Caco-2 (cell line): Measurements from ENCODE around the gene NTN5. TPM values are rescaled to one million over a fixed set of nuclear protein-coding genes. Genes with fewer than 3 reads are reported as not detected.

ENCODE experiments used
- BruUV-seq: library from RNA; stranded (reverse); fragments of 400-500 nt; replicated peaks from 2 replicates; lab custom pipeline; 2021; lab: Mats Ljungman, UMichigan
- CTCF ChIA-PET: fragments of 300-600 bp; sonication (Branson Sonifier 250); formaldehyde crosslinking; loops from one replicate; lab custom pipeline; 2022; ENCODE audit warnings: antibody characterized with exemption; lab: Charles Lee
- POLR2A ChIA-PET: fragments of 300-600 bp; sonication (Branson Sonifier 250); formaldehyde crosslinking; loops from one replicate; lab custom pipeline; 2022; ENCODE audit warnings: antibody characterized with exemption; lab: Charles Lee
- DNase-seq, 2 experiments: peaks; one replicate each; pipeline versions ENCODE4 v3.0.0 to v3.0.0-alpha.2; 2020 to 2022
- H3K27me3 ChIP-seq: replicated peaks from 2 replicates; pipeline ENCODE4 v1.6.0; 2011; ENCODE audit warnings: low read length; ENCODE audit not compliant: control insufficient read depth, insufficient read depth
- H3K36me3 ChIP-seq: 2 replicates; pipeline ENCODE4 v1.5.1; 2011; ENCODE audit warnings: low read length; ENCODE audit not compliant: control insufficient read depth, insufficient read depth
- H3K4me1 ChIP-seq: fragments of 250-450 bp; sonication (Bioruptor Pico); 2 replicates; pipeline ENCODE4 v1.5.1; 2020; ENCODE audit warnings: mild to moderate bottlenecking
- H3K4me3 ChIP-seq: 2 replicates; pipeline ENCODE4 v1.5.1; 2011; ENCODE audit warnings: low read depth, mild to moderate bottlenecking, control low read depth, low read length
- H3K9me3 ChIP-seq: fragments of 250-450 bp; sonication (Bioruptor Pico); 2 replicates; pipeline ENCODE4 v1.5.1; 2020; ENCODE audit warnings: mild to moderate bottlenecking, moderate library complexity
- H3K27ac Mint-ChIP-seq: one replicate; pipeline ENCODE4 v1.8.0; 2022; ENCODE audit warnings: mixed read lengths; ENCODE audit not compliant: unreplicated experiment
- H3K27me3 Mint-ChIP-seq: one replicate; pipeline ENCODE4 v1.8.0; 2022; ENCODE audit warnings: mixed read lengths; ENCODE audit not compliant: insufficient read depth, unreplicated experiment
- H3K36me3 Mint-ChIP-seq: one replicate; pipeline ENCODE4 v1.8.0; 2022; ENCODE audit warnings: mild to moderate bottlenecking, mixed read lengths; ENCODE audit not compliant: insufficient read depth, unreplicated experiment
- H3K4me1 Mint-ChIP-seq: one replicate; pipeline ENCODE4 v1.8.0; 2022; ENCODE audit warnings: low read depth, mixed read lengths; ENCODE audit not compliant: unreplicated experiment
- H3K4me3 Mint-ChIP-seq: one replicate; pipeline ENCODE4 v1.8.0; 2022; ENCODE audit warnings: mild to moderate bottlenecking, moderate library complexity, mixed read lengths; ENCODE audit not compliant: unreplicated experiment
- H3K9me3 Mint-ChIP-seq: one replicate; pipeline ENCODE4 v1.8.0; 2022; ENCODE audit warnings: mixed read lengths; ENCODE audit not compliant: unreplicated experiment
- intact Hi-C: fragments of 100-400 bp; cut with micrococcal nuclease; formaldehyde crosslinking; loops from one replicate; pipeline ENCODE4 v1.10.0; 2022; ENCODE audit not compliant: unreplicated experiment
- total RNA-seq: library from RNA; stranded (reverse); gene quantifications from 2 replicates; pipeline ENCODE4 v1.2.3, GENCODE V29; 2022
- TF ChIP-seq, protein P1 (sequence below), 2 experiments: fragments of 200-600 bp in 1 of 2; IDR thresholded peaks; 1 replicate in 1 of 2; 2 replicates in 1 of 2; pipeline versions ENCODE4 v1.5.1 to v1.8.0; 2011 to 2022; ENCODE audit warnings: antibody characterized with exemption in 1 of 2, control low read depth in 1 of 2, inconsistent platforms in 1 of 2, low read depth in 1 of 2, low read length in 1 of 2, mild to moderate bottlenecking in 1 of 2, moderate library complexity in 1 of 2; ENCODE audit not compliant: insufficient read depth in 1 of 2, severe bottlenecking in 1 of 2, unreplicated experiment in 1 of 2

The NTN5 gene
- total RNA-seq, 1 experiment from 2014 or later, result 0.34 TPM

GRCh38 chr19:48678201-48678600 is 5.4 kb upstream of the NTN5 start:
- peaks cover 8% of the 10 kb centered on the region for H3K4me1 ChIP-seq
- ChIA-PET POLR2A (interaction anchor here (0.9 kb wide), 1 partner anchor 35 kb away, joined by 3 read pairs; no protein-coding TSS in a partner anchor), CTCF (interaction anchor here (1.8 kb wide), 1 partner anchor 61 kb away, joined by 4 read pairs; no protein-coding TSS in a partner anchor)
- intact Hi-C loops, result loop anchor here (5.0 kb wide), 1 partner anchor 34 kb away; no protein-coding TSS in a partner anchor
- TF ChIP-seq, protein P1, sequence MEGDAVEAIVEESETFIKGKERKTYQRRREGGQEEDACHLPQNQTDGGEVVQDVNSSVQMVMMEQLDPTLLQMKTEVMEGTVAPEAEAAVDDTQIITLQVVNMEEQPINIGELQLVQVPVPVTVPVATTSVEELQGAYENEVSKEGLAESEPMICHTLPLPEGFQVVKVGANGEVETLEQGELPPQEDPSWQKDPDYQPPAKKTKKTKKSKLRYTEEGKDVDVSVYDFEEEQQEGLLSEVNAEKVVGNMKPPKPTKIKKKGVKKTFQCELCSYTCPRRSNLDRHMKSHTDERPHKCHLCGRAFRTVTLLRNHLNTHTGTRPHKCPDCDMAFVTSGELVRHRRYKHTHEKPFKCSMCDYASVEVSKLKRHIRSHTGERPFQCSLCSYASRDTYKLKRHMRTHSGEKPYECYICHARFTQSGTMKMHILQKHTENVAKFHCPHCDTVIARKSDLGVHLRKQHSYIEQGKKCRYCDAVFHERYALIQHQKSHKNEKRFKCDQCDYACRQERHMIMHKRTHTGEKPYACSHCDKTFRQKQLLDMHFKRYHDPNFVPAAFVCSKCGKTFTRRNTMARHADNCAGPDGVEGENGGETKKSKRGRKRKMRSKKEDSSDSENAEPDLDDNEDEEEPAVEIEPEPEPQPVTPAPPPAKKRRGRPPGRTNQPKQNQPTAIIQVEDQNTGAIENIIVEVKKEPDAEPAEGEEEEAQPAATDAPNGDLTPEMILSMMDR (IDR thresholded peaks at IDR 0.05; ENCODE audit: insufficient read depth in 1 of 2, low read depth in 1 of 2, low read length in 1 of 2, severe bottlenecking in 1 of 2, unreplicated experiment in 1 of 2), result no peak
- Mint-ChIP-seq H3K27me3 (no peaks in the 10 kb centered on the region), H3K27ac (no peak overlapping the region), H3K9me3 (no peaks in the 10 kb centered on the region), H3K4me3 (no peak overlapping the region), H3K4me1 (peaks cover 13% of the 10 kb centered on the region), H3K36me3 (no peaks in the 10 kb centered on the region)
- DNase-seq, result no peak
- no peaks in the 10 kb centered on the region for H3K9me3 ChIP-seq
- BruUV-seq, result no TSS peak
- no peak overlapping the region for H3K4me3 ChIP-seq
- H3K36me3 ChIP-seq, result no peaks in the 10 kb centered on the region
- no peaks in the 10 kb centered on the region for H3K27me3 ChIP-seq

DNA sequence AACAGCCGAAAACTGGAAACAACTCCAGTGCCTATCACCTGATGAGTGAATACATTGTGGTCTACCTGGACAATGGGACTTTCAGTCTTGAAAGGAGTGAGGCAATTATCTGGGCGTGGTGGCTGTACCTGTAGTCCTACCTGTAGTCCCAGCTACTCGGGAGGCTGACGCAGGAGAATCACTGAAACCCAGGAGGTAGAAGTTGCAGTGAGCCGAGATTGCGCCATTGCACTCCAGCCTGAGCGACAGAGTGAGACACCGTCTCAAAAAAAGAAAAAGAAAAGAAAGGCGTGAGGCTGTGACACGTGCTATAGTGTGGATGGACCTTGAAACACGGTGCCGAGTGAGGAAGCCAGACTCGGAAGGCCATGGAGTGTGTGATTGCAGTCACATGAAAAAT is 4.1 kb upstream of the NTN5 start:
- BruUV-seq, result no TSS peak
- TF ChIP-seq, protein P1 (IDR thresholded peaks at IDR 0.05; ENCODE audit: insufficient read depth in 1 of 2, low read depth in 1 of 2, low read length in 1 of 2, severe bottlenecking in 1 of 2, unreplicated experiment in 1 of 2), result no peak
- H3K4me1 Mint-ChIP-seq, result peaks cover 13% of the 10 kb centered on the region
- DNase-seq, result no peak
- H3K4me3 Mint-ChIP-seq, result no peak overlapping the region
- no peaks in the 10 kb centered on the region for H3K9me3 ChIP-seq
- POLR2A ChIA-PET, result no interaction called here
- peaks cover 8% of the 10 kb centered on the region for H3K4me1 ChIP-seq
- intact Hi-C loops, result loop anchor here (5.0 kb wide), 1 partner anchor 35 kb away; no protein-coding TSS in a partner anchor
- no peaks in the 10 kb centered on the region for H3K27me3 ChIP-seq
- no peaks in the 10 kb centered on the region for H3K9me3 Mint-ChIP-seq
- H3K27ac Mint-ChIP-seq, result no peak overlapping the region
- H3K36me3 ChIP-seq, result no peaks in the 10 kb centered on the region
- CTCF ChIA-PET, result interaction anchor here (1.0 to 1.8 kb wide), 3 partner anchors 19 to 166 kb away, joined by 4 read pairs; partner anchors contain the start of gene FUT2
- no peaks in the 10 kb centered on the region for H3K27me3 Mint-ChIP-seq
- no peaks in the 10 kb centered on the region for H3K36me3 Mint-ChIP-seq
- H3K4me3 ChIP-seq, result no peak overlapping the region

- DNase-seq, result no peak
- CTCF ChIA-PET, result interaction anchor here (1.0 to 1.8 kb wide), 3 partner anchors 19 to 166 kb away, joined by 4 read pairs; partner anchors contain the start of gene FUT2
- no peak overlapping the region for H3K4me3 ChIP-seq
- TF ChIP-seq, protein P1 (IDR thresholded peaks at IDR 0.05; ENCODE audit: insufficient read depth in 1 of 2, low read depth in 1 of 2, low read length in 1 of 2, severe bottlenecking in 1 of 2, unreplicated experiment in 1 of 2), result no peak
- Mint-ChIP-seq H3K27ac (no peak overlapping the region), H3K9me3 (no peaks in the 10 kb centered on the region), H3K4me1 (peaks cover 13% of the 10 kb centered on the region), H3K4me3 (no peak overlapping the region), H3K27me3 (no peaks in the 10 kb centered on the region), H3K36me3 (no peaks in the 10 kb centered on the region)
- POLR2A ChIA-PET, result no interaction called here
- no TSS peak for BruUV-seq
- H3K9me3 ChIP-seq, result no peaks in the 10 kb centered on the region
- intact Hi-C loops, result loop anchor here (5.0 kb wide), 1 partner anchor 36 kb away; no protein-coding TSS in a partner anchor
- no peaks in the 10 kb centered on the region for H3K27me3 ChIP-seq
- no peaks in the 10 kb centered on the region for H3K36me3 ChIP-seq
- peaks cover 7% of the 10 kb centered on the region for H3K4me1 ChIP-seq
These were observed 3.7 kb upstream of the NTN5 start for GRCh38 chr19:48676487-48676886.
